HL-60/S4 (cell line): ENCODE measurements around the gene NAA25.

Experiments used
- in situ Hi-C: fragments of 300-500 bp; cut with MboI; formaldehyde crosslinking; loops from 2 replicates; pipeline ENCODE4 v1.14.3; 2022; ENCODE audit warnings: low sequenced_read_pairs

Gene NAA25

DNA sequence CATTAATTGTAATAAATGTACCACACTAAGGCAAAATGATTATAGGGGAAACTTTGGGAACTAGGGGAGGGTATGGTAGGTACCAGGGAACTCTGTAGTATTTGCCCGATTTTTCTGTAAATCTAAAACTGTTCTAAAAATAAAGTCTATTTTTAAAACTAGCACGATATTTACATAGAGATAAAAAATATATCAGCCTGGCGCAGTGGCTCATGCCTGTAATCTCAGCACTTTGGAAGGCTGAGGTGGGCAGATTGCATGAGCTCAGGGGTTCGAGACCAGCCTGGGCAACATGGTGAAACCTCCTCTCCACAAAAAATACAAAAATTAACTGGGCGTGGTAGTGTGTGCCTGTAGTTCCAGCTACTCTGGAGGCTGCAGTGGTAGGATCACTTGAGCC, 128.0 kb downstream of the NAA25 start:
- in situ Hi-C loops = no loop called here

DNA sequence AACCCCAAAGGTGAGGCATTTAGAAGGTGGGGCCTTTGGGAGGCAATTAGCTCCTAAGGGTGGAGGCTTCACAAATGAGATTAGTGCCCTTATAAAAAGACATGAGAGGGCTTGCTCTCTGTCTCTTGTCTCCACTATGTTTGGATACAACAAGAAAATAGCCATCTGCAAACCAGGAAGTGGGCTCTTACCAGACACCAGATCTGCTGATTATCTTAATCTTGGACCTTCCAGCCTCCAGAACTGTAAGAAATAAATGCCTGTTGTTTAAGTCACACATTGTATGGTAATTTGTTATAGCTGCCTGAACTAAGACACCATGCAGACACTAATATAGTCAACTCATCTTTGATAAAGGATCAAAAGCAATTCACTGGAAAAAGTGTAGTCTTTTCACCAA, 130.0 kb downstream of the NAA25 start:
- in situ Hi-C loops = no loop called here

DNA sequence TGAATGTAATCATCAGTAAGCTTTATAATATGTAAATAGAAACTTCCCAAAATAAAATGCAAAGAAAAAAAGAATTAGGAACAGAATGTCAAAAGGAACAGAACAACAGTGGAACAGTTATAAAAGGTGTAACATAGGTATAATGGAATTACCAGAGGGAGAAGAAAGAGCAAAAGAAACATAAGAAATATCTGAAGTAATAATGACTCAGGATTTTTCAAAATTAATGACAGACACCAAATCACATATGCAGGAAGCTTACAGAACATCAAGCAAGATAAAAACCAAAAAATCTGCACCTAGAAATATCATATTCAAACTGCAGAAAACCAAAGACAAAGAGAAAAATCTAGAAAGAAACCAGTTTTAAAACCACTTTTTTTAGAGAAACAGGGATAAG, 131.7 kb downstream of the NAA25 start:
- in situ Hi-C loops = no loop called here
